ENCODE data around the gene THAP12. TPM values are rescaled to one million over a fixed set of nuclear protein-coding genes. Genes with fewer than 3 reads are reported as not detected.

The THAP12 gene
- total RNA-seq, 1 experiment from 2014 or later: 42.5 TPM

- H3K27me3 ChIP-seq (ENCODE audit: insufficient read depth, low read length): peaks cover 19% of the 10 kb centered on the region; the same call in 1 of the 2 replicates
- H3K4me1 Mint-ChIP-seq: peaks cover 13 to 28% of the 10 kb centered on the region in 2 experiments
- H3K27ac ChIP-seq (ENCODE audit: insufficient read length, low read depth, low read length): no peak overlapping the region
- H3K4me3 Mint-ChIP-seq: peak overlapping the region; percentile 52 to 75
- no peak overlapping the region for H3T11ph ChIP-seq (ENCODE audit: low read length)
- H4K91ac ChIP-seq (ENCODE audit: insufficient read length, low read depth, low read length): no peak overlapping the region
- no peak overlapping the region; the same call in 1 of the 2 replicates for H3K14ac ChIP-seq (ENCODE audit: insufficient read depth, low read length)
- H2BK12ac ChIP-seq (ENCODE audit: insufficient read length, low read depth, low read length): no peak overlapping the region
- H2AK5ac ChIP-seq (ENCODE audit: insufficient read length, low read length): no peak overlapping the region
- H3K18ac ChIP-seq (ENCODE audit: insufficient read length, low read depth, low read length): no peak overlapping the region
- no peaks in the 10 kb centered on the region for H3K4me1 ChIP-seq (ENCODE audit: insufficient read depth, low read length)
- TF ChIP-seq CTCF (conservative IDR thresholded peaks at IDR 0.05): no peak
- H3K56ac ChIP-seq (ENCODE audit: insufficient read length, low read depth, low read length): no peak overlapping the region
- no peaks in the 10 kb centered on the region; a peak in 1 of 7 replicates for H3K36me3 Mint-ChIP-seq (ENCODE audit: insufficient read depth in 1 of 3, low read depth in 3 of 3)
- H4K5ac ChIP-seq (ENCODE audit: insufficient read length, low read depth, low read length): no peak overlapping the region
- no peak overlapping the region for H4K8ac ChIP-seq (replicated peaks; ENCODE audit: insufficient read length, low read depth, low read length)
- H2BK20ac ChIP-seq (ENCODE audit: low read depth, low read length, poor library complexity, severe bottlenecking): no peak overlapping the region
- no peaks in the 10 kb centered on the region; a peak in 1 of 5 replicates for H3K9me3 Mint-ChIP-seq
- H3K4ac ChIP-seq (ENCODE audit: low read depth, low read length): no peak overlapping the region
- no peak overlapping the region for H2AFZ ChIP-seq (ENCODE audit: low read length)
- peak overlapping the region; percentile 47 for H3K4me2 ChIP-seq (ENCODE audit: insufficient read depth, insufficient read length, low read length)
- H2BK5ac ChIP-seq (ENCODE audit: insufficient read length, low read length): no peak overlapping the region
- peaks cover 7% of the 10 kb centered on the region for H3K23me2 ChIP-seq (ENCODE audit: insufficient read length, low read depth, low read length, poor library complexity, severe bottlenecking)
- H3K27ac Mint-ChIP-seq: no peak overlapping the region
- H3K9me3 ChIP-seq (ENCODE audit: control insufficient read depth, low read depth, low read length): no peaks in the 10 kb centered on the region
- no peaks in the 10 kb centered on the region for H4K20me1 ChIP-seq (ENCODE audit: control insufficient read depth, insufficient read depth, insufficient read length)
- DNase-seq: no peak
- H3K23ac ChIP-seq (ENCODE audit: insufficient read length, low read depth, low read length): no peak overlapping the region
- WGBS (ENCODE audit: extremely low coverage, insufficient read length, low lambda C conversion rate): no CpG with 5 or more reads among the region's 8 CpGs
- no peaks in the 10 kb centered on the region for H3K79me2 ChIP-seq (ENCODE audit: insufficient read depth, low read length)
- H3K9ac ChIP-seq (ENCODE audit: extremely low read depth, insufficient read length, low read length): no peak overlapping the region
- no peak overlapping the region for H2BK120ac ChIP-seq (ENCODE audit: low read depth, low read length, poor library complexity, severe bottlenecking)
- no peaks in the 10 kb centered on the region for H3K79me1 ChIP-seq (ENCODE audit: insufficient read depth, low read depth, low read length, poor library complexity, severe bottlenecking)
- peaks cover 63% of the 10 kb centered on the region for H3K27me3 Mint-ChIP-seq (ENCODE audit: low read depth)
- no peak overlapping the region for H2BK15ac ChIP-seq (ENCODE audit: low read depth, low read length)
Measured at GRCh38 chr11:76321340-76321739, 59.6 kb downstream of the THAP12 start.
